ENCODE measurements around the gene THG1L. TPM values are rescaled to one million over a fixed set of nuclear protein-coding genes. Genes with fewer than 3 reads are reported as not detected.
A peak's percentile ranks its signal among the peaks of the same experiment; 100 is the strongest.

THG1L gene
- total and polyA plus RNA-seq, 2 of the 13 experiments (the other 11 are each of a cell fraction or from before 2014, with no cell fraction given) = 16.6 to 17.2 TPM

DNA sequence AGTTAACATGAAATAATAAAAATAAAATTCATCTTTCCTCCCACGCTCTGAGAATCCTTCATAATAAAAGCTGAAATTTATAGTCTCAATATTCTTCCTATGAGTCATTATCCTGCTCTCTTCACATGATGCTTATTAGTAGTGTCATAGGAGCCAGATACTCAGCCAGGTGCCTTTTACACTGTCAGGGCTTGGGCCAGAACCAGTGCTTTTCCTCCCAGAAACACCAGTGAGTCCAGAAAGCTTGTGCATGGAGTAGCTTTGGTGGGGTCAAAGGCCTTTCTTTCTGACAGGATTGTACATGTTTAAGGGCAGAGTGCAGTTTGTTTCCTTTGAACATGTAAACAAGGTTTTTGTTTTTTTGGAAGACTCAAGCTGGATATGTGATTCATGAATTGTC, 19.1 kb downstream of the THG1L start:
- H3K9me3 ChIP-seq (ENCODE audit: low read length) = no peaks in the 10 kb centered on the region
- POLR2A ChIA-PET = no interaction called here
- DNase-seq (ENCODE audit: low spot score) = no peak
- H3K4me3 ChIP-seq (replicated peaks in 1 of 3; ENCODE audit: insufficient read depth in 1 of 3, low read depth in 2 of 3, low read length in 3 of 3) = no peak overlapping the region
- no peaks in the 10 kb centered on the region for H4K20me1 ChIP-seq (ENCODE audit: insufficient read depth, low read length)
- no peaks in the 10 kb centered on the region for H3K79me2 ChIP-seq (ENCODE audit: insufficient read depth, low read length)
- H3K9ac ChIP-seq (ENCODE audit: insufficient read depth, low read depth, low read length) = no peak overlapping the region
- H3K27me3 ChIP-seq (ENCODE audit: control insufficient read depth in 1 of 2, insufficient read depth in 2 of 2, low read length in 2 of 2) = no peaks in the 10 kb centered on the region
- no TSS peak for BruUV-seq (replicated peaks)
- H2AFZ ChIP-seq (ENCODE audit: low read length) = no peak overlapping the region
- FAIRE-seq = no peak
- intact Hi-C loops (cut with micrococcal nuclease; ENCODE audit: unreplicated experiment) = no loop called here
- in situ Hi-C loops (cut with HindIII; ENCODE audit: extremely low pct_ligation_motif_present, low pct_unique_long_range_greater_than_20kb) = no loop called here
- H3K4me1 ChIP-seq (ENCODE audit: insufficient read depth, low read length) = peaks cover 20% of the 10 kb centered on the region
- WGBS (ENCODE audit: low lambda C conversion rate) = 97% methylated on average over 1 of the region's 1 CpG
- ATAC-seq = peak; percentile 51; the same call in 2 of the 3 replicates
- H3K4me2 ChIP-seq (ENCODE audit: low read depth, low read length) = no peak overlapping the region
- TF ChIP-seq AGO1 (IDR thresholded peaks at IDR 0.05; ENCODE audit: low read depth, low read length, poor library complexity, severe bottlenecking) = no peak
- no peak for TF ChIP-seq ZNF282 (IDR thresholded peaks at IDR 0.05; ENCODE audit: partially characterized antibody)
- TF ChIP-seq HNF4A (CRISPR knock-in tag; IDR thresholded peaks at IDR 0.05) = 0 out of 2 replicates have a peak, but pooled peaks have one; percentile 18
- no peak overlapping the region for H3K27ac ChIP-seq (ENCODE audit: extremely low read length, insufficient read depth, low read length)
- CTCF ChIA-PET (ENCODE audit: low intra/inter-chr PET ratio, low total read pairs) = no interaction called here
- peaks cover 4 to 17% of the 10 kb centered on the region in 2 experiments; a peak in 4 of 5 replicates for H3K36me3 ChIP-seq (replicated peaks in 1 of 2; ENCODE audit: control insufficient read depth in 1 of 2, insufficient read depth in 2 of 2, low read length in 2 of 2)

DNA sequence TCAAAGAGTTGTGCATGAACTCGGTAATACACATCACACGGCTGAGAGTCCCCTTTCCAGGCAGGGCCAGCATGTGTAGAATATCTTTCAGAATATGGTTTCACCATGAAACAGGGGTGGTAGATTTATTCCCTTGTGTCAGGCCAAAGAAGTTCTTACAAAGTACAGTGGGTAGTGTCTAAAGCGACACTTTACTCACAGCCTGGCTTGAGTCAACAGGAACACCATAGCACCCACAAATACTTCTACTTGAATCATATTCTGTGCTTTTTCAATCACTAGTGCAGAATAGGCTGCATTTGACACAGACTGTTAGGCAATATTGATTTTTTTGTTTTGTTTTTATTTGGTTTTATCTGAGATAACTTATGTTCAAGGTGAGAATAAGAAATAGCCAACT, 24.9 kb downstream of the THG1L start:
- Histone ChIP-seq H3K4me1 (ENCODE audit: insufficient read depth, low read length) (no peaks in the 10 kb centered on the region), H3K9ac (ENCODE audit: insufficient read depth, low read depth, low read length) (no peak overlapping the region), H3K27ac (ENCODE audit: extremely low read length, insufficient read depth, low read length) (no peak overlapping the region), H3K36me3 (replicated peaks in 1 of 2; ENCODE audit: control insufficient read depth in 1 of 2, insufficient read depth in 2 of 2, low read length in 2 of 2) (peaks cover 4 to 28% of the 10 kb centered on the region in 2 experiments; a peak in 4 of 5 replicates), H3K79me2 (ENCODE audit: insufficient read depth, low read length) (no peaks in the 10 kb centered on the region), H3K27me3 (ENCODE audit: control insufficient read depth in 1 of 2, insufficient read depth in 2 of 2, low read length in 2 of 2) (no peaks in the 10 kb centered on the region), H3K9me3 (ENCODE audit: low read length) (no peaks in the 10 kb centered on the region), H4K20me1 (ENCODE audit: insufficient read depth, low read length) (no peaks in the 10 kb centered on the region), H3K4me3 (replicated peaks in 1 of 3; ENCODE audit: insufficient read depth in 1 of 3, low read depth in 2 of 3, low read length in 3 of 3) (no peak overlapping the region), H3K4me2 (ENCODE audit: low read depth, low read length) (no peak overlapping the region), H2AFZ (ENCODE audit: low read length) (no peak overlapping the region)
- intact Hi-C loops (cut with micrococcal nuclease; ENCODE audit: unreplicated experiment) = no loop called here
- 93% methylated on average over 3 of the region's 3 CpGs for WGBS (ENCODE audit: low lambda C conversion rate)
- no TSS peak for BruUV-seq (replicated peaks)
- FAIRE-seq = no peak
- ATAC-seq = no peak
- DNase-seq (ENCODE audit: low spot score) = no peak
- CTCF ChIA-PET (ENCODE audit: low intra/inter-chr PET ratio, low total read pairs) = no interaction called here
- in situ Hi-C loops (cut with HindIII; ENCODE audit: extremely low pct_ligation_motif_present, low pct_unique_long_range_greater_than_20kb) = no loop called here
- POLR2A ChIA-PET = no interaction called here
- TF ChIP-seq NPAS2 (CRISPR knock-in tag; IDR thresholded peaks at IDR 0.05; ENCODE audit: borderline replicate concordance) (no peak), SYNCRIP (IDR thresholded peaks at IDR 0.05; ENCODE audit: insufficient read depth, low read depth, low read length) (no peak), ZNF234 (CRISPR knock-in tag; conservative IDR thresholded peaks at IDR 0.05) (no peak), RCOR2 (CRISPR knock-in tag; IDR thresholded peaks at IDR 0.05) (no peak), GTF2F1 (IDR thresholded peaks at IDR 0.05; ENCODE audit: low read length) (no peak), AGO1 (IDR thresholded peaks at IDR 0.05; ENCODE audit: low read depth, low read length, poor library complexity, severe bottlenecking) (no peak), PCBP1 (IDR thresholded peaks at IDR 0.05; ENCODE audit: borderline replicate concordance, low read depth, low read length) (no peak), SMYD3 (CRISPR knock-in tag; IDR thresholded peaks at IDR 0.05) (no peak), ZNF33A (CRISPR knock-in tag; IDR thresholded peaks at IDR 0.05; ENCODE audit: borderline replicate concordance) (no peak), ZSCAN9 (CRISPR knock-in tag; IDR thresholded peaks at IDR 0.05; ENCODE audit: borderline replicate concordance) (no peak), ZNF367 (CRISPR knock-in tag; IDR thresholded peaks at IDR 0.05; ENCODE audit: borderline replicate concordance) (no peak), PAWR (CRISPR knock-in tag; IDR thresholded peaks at IDR 0.05; ENCODE audit: borderline replicate concordance) (no peak), ZNF101 (CRISPR knock-in tag; IDR thresholded peaks at IDR 0.05; ENCODE audit: borderline replicate concordance, low read depth) (no peak), SP2 (CRISPR knock-in tag; IDR thresholded peaks at IDR 0.05) (no peak)
- TF ChIP-seq, protein P1, sequence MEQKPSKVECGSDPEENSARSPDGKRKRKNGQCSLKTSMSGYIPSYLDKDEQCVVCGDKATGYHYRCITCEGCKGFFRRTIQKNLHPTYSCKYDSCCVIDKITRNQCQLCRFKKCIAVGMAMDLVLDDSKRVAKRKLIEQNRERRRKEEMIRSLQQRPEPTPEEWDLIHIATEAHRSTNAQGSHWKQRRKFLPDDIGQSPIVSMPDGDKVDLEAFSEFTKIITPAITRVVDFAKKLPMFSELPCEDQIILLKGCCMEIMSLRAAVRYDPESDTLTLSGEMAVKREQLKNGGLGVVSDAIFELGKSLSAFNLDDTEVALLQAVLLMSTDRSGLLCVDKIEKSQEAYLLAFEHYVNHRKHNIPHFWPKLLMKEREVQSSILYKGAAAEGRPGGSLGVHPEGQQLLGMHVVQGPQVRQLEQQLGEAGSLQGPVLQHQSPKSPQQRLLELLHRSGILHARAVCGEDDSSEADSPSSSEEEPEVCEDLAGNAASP (CRISPR knock-in tag; IDR thresholded peaks at IDR 0.05; ENCODE audit: borderline replicate concordance) = no peak
- TF ChIP-seq, protein P2, sequence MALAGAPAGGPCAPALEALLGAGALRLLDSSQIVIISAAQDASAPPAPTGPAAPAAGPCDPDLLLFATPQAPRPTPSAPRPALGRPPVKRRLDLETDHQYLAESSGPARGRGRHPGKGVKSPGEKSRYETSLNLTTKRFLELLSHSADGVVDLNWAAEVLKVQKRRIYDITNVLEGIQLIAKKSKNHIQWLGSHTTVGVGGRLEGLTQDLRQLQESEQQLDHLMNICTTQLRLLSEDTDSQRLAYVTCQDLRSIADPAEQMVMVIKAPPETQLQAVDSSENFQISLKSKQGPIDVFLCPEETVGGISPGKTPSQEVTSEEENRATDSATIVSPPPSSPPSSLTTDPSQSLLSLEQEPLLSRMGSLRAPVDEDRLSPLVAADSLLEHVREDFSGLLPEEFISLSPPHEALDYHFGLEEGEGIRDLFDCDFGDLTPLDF (CRISPR knock-in tag; IDR thresholded peaks at IDR 0.05) = no peak

Measured in HepG2 (cell line).